ENCODE measurements around the gene LIMK2.

GRCh38 chr22:31278151-31278621 is 66.1 kb downstream of the LIMK2 start:
- no peak for TF ChIP-seq POLR2AphosphoS5 (IDR thresholded peaks at IDR 0.05)
- TF ChIP-seq POLR2A (IDR thresholded peaks at IDR 0.05), result no peak

Measured in prostate gland (tissue), 1 donor.